DMS114 treated with DMSO at 0.1 percent for 48 hours (cell line): ENCODE measurements around the gene JAKMIP1.

Source experiments
- DNase-seq: peaks from one replicate; lab custom pipeline; 2025; ENCODE audit not compliant: unreplicated experiment; lab: John Stamatoyannopoulos, UW

The JAKMIP1 gene

GRCh38 chr4:6121941-6122340, 78.4 kb downstream of the JAKMIP1 start:
- no peak for DNase-seq

- no peak for DNase-seq
Measured at GRCh38 chr4:6121276-6121850, 79.0 kb downstream of the JAKMIP1 start.

- DNase-seq: no peak
Measured at GRCh38 chr4:6120361-6120760, 80.0 kb downstream of the JAKMIP1 start.

- no peak for DNase-seq
Measured at GRCh38 chr4:6119507-6120020, 80.8 kb downstream of the JAKMIP1 start.

GRCh38 chr4:6118201-6118600, 82.1 kb downstream of the JAKMIP1 start:
- no peak for DNase-seq

DNA sequence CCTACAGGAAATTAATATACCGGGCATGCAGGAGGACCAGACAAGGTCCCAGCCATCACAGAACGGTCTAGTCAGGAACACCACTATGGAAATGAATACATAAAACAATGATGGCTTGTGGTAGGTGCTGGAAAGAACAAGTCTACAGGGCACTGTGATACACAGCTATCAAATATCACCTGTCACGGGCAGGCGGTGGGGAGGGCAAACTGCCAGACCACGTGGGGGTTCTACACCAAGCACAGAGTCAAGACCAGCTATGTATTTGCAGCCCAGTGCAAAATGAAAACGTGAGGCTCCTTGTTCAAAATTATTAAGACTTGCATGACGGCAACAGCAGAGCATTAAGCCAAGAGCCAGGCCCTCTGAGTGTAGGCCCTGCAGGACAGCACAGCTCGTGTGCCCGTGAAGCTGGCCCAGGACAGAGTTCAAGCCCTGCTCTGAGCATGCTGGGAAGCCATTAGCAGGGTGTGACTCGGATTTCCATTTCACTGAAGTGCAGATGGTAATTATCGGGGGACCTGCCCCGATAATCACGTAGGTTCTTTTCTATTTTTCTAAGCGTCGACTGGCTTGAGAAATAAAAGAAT, 83.6 kb downstream of the JAKMIP1 start:
- DNase-seq: no peak

DNA sequence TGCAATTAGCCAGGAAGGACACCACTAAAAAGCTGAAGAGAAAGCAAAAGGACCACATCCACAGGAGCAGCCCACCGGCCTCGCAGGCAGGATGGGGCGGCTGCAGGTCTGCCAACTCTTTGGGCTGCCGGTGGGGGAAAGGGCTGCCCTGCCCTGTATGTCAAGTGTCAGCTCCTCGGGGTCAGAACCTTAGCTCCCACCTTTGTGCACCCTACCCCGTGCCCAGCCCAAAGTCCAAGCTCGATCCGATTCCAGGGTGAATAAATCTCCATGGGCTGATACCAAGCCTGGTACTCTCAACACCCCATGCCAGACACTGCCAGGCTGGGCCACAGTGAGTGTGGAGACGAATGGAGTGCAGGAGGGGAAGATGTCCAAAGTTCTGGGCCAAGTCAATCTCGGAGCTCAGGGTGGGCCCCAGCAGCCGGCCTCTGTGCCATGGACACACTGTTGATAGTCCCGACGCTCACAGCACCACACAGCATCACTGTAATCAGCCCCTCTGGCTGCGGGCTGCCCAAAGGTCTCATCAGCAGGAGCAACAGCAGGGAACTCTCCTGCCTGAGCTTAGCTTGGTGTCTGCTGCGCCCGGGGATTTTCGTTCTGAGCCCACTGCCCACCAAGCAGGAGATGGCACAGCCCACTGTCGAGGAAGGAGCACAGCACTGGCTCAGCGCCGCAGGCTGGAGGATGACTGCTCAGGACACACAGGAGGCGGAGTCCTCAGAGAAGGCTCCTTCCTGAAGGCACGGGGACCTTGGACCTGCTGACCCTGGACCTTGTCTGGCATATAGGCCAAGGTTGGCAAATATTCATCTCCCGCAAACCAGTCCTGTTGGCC, 84.4 kb downstream of the JAKMIP1 start:
- no peak for DNase-seq

GRCh38 chr4:6115342-6115741, 85.0 kb downstream of the JAKMIP1 start:
- DNase-seq: no peak

DNA sequence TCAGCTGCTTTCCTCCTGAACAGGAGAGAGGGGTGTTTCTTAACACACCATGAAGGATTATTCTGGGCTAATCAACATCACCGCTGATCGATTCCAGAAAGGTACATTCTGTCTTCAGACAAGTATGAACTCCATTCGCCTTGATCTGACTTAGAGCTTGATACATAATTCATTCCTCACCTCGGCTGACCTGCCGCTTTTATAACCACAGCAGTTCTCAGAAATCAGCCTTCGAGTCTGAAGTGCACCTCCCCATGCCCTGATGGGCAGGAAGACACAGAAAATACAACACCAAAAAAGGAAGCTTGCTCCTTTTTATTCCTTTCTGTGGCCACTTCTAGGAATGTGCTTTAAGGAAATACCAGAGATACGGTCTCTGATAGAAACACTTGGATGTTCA, 85.7 kb downstream of the JAKMIP1 start:
- no peak for DNase-seq

DNA sequence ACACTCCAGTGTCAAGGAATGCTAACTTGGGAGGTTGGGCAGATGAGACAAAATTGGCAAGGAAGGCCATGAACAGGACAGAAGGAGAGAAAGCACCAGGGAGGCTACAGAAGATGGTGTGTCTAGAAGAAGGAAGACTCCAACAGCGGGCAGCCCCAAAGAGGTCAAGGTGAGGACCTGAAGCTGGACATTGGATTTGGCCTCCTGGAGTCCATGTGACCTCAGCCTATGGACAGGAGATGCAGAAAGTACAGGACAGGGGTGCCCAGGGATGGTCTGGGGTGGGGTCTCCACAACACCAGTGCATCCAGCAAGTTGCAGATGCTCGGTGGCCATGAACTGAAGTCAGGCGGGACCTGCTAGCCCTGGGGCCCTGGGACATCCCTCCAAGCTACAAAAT, 86.2 kb downstream of the JAKMIP1 start:
- no peak for DNase-seq

DNA sequence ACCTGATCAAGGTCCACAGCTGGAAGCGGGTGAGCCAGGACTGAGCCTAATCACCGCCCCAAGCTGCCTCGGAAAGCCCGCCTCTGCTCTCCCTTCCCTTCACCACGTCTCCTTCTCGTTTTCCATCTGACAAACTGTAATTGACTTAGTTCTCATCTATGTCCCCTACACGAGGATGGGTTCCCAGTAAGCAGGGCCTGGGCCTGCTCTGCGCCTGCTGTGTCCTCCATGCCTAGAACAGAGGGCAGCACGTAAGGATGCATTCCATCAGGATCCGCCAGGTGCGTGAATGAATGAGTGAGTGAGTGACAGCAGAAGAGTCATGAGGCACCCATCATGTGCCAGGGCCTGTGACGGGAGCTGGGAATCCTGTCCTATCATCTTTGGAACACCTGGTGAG, 86.7 kb downstream of the JAKMIP1 start:
- DNase-seq: no peak

GRCh38 chr4:6112606-6113290, 87.6 kb downstream of the JAKMIP1 start:
- DNase-seq: no peak

DNA sequence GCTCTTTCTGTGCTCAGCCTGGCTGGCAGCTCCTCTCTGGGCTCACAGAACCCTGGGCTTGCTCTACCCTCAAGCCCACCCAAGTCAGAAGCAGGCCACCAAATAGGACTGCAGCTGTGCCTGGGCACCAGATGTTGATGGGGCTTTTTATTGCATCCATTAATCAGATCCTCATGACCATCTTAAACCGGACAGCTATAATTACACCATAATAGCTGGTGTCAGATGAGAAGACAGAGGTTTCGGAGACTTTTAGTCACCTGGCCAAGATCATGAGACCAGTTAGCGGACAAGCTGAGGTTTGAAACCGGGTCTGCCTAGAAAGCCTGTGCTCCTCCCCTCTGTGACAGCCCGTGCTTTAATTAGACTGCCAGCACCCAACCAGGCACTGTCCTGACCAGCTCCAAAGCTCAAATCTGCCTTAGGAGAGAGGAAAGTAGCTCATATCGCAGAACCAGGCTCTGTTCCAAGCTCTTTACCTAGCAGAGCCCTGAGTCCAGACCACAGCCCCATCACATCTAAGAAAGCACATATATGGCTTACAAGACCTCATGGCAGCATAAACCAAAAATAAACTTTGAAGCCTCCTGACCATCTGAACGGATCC, 88.9 kb downstream of the JAKMIP1 start:
- DNase-seq: no peak

DNA sequence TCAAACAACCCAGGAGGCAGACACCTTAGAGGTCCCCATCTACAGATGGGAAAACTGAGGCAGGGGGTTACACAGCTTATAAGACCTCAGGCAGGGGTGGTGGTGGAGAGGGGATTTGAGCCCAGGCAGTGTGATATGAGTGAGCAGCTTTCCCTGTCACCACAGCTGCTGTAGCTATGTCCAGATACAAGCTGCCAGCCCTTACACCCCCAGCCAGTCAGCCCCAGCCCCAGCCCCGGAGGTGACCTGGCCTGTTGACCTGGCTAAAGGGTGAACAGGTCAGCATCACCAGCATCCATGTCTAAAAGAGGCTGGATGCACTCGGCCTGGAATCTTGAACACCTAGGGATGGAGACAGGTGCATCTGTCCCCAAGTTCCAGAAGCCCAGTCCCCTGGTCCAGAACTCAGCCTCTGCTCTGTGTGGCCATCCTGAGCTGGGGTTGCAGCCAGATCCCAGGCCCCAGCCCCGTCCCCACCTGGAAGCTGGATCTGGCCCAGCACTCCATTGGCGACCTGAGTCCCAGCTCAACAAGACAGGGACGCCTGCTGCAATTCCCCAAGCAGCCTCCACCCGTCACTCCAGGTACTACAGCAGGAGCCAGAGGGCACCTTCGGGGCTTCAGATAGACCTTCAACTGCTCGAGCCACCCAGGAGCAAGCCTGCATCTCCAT, 89.5 kb downstream of the JAKMIP1 start:
- no peak for DNase-seq

- DNase-seq: no peak
Measured at GRCh38 chr4:6109842-6110560, 90.3 kb downstream of the JAKMIP1 start.

DNA sequence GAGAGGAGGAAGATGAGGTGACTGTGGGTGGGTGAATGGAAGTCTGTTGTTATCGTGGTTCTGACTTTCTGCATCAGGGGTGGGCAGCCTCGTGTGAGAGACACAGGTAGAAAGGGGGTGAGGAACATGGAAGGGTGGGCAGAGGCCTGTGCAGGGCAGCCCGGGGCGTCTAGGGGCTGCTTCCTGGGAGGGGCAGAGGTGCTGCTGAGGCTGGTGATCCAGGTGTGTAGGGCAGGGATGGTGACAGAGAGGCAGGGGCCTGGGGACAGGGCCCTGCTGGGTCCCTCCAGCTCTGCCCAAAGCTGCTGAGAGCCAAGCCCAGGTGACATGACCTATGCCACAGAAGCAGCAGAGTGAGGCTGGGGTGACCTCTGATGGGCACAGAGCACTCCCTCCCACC, 92.5 kb downstream of the JAKMIP1 start:
- no peak for DNase-seq

GRCh38 chr4:6107114-6107791, 93.1 kb downstream of the JAKMIP1 start:
- DNase-seq: no peak

DNA sequence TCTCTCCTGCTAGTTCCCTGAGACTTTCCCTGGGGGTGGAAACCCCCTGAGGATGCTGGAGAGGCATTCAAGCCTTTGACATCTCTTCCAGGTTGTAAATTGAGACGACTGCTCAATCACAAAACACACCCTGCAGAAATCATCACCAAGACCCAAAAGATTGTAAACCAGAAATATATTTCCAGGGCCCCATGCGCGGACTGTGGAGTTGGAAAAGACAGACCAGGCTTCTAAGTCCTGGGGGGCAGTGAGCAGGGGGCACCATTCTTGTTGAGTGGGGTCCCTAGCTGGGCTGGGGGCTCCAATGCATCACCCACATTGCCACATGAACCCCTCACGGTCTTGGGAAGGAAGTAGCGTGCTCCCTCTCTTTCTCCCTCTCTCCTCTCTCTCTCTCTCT, 94.2 kb downstream of the JAKMIP1 start:
- DNase-seq: no peak

GRCh38 chr4:6105311-6105911, 94.9 kb downstream of the JAKMIP1 start:
- DNase-seq: no peak
